NCI-H2196 (cell line): ENCODE measurements around the gene PTPMT1.
"Not testable (repeated sequence)": the region's sequence is repeated elsewhere in the genome, so short reads cannot be mapped to it uniquely, and the experiment has no call there.

ENCODE experiments used
- DNase-seq: peaks from one replicate; lab custom pipeline; 2025; ENCODE audit not compliant: unreplicated experiment; lab: John Stamatoyannopoulos, UW

PTPMT1 gene

GRCh38 chr11:47565340-47566148 is at the start of gene PTPMT1:
Gene PTPMT1 (plus strand): TSS chr11:47565599. CDS start chr11:47565623, 24 bp downstream.
- peak; percentile 64 for DNase-seq

DNA sequence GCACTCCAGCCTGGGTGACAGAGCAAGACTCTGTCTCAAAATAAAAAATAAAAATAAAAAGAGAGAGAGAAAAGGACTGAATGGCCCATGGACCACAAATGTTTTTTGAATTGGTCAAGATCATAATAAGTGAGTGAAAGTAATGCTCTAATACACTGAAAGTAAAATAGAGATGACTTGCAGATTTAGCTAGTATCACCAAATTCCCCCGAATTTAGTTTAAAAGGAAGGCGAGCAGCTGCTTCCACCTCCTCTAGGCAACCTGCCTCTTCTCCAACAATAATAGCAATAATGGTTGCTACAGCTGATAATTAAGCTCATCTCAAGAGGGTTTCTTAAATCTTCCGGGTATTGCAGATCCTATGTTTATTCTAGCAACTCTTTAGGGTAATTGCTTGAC is 49.2 kb upstream of the PTPMT1 start:
- DNase-seq, result no peak

GRCh38 chr11:47516984-47517853 is 48.2 kb upstream of the PTPMT1 start:
- no peak for DNase-seq

DNA sequence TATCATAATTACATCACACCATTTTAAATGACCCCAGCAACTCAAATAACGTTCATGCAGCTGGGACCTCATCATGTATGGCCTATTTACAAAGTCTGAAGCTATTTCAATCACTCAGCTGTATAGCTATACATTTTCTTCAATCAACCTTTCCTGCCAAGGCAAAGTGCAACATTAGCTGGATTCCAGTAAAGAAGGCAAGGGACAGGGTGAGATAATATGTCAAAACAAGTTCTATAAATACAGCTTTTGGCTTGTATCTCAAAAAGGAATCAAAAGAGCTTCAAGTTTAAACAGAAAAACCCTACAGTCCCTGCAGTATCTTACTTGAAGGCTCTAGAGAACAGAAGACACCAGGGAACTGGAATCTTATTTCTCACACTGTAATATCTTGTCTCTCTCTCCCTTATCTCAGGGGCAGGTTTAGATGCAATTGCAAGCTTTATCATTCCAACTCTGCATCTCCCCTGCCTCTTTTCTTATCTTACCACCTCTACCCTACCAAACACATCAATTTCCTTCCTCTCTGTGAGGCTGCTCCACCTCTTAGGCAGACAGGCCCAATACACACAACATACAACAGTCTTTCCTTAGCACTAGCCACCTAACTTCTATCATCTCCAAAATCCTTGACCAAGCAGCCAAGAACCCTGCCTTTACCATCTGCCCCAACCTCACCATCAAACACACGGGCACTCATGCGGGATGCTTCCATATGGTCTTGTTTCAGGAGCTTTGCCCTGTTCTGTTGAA is 47.0 kb upstream of the PTPMT1 start:
- DNase-seq, result no peak

GRCh38 chr11:47523490-47524225 is 41.7 kb upstream of the PTPMT1 start:
- peak; percentile 38 for DNase-seq

GRCh38 chr11:47524291-47524874 is 41.0 kb upstream of the PTPMT1 start:
- no peak for DNase-seq

GRCh38 chr11:47526032-47526431 is 39.4 kb upstream of the PTPMT1 start:
- not testable (repeated sequence) for DNase-seq

- no peak for DNase-seq
Observed at GRCh38 chr11:47527186-47527585, 38.2 kb upstream of the PTPMT1 start.

DNA sequence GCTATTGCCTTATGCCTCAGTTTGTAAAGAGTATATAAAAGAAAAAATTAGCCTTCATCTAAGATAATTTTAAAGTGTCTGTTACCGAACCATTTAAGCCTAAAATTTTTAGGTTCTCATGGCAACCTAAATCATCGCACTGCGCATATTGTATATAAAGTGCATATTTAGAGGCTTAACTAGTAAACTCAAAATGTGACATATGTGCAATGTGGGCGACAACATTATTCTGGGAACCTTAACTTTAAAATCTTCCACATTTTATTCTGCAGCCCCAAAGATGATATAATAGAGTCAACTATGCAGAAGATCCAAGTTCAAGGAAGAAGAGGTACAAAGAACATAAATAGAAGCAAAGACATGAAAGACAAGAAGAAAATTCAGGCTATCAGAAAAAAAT is 35.4 kb upstream of the PTPMT1 start:
- DNase-seq, result no peak

- DNase-seq, result not testable (repeated sequence)
Observed at GRCh38 chr11:47530721-47531120, 34.7 kb upstream of the PTPMT1 start.

GRCh38 chr11:47531666-47532065 is 33.7 kb upstream of the PTPMT1 start:
- DNase-seq, result no peak

GRCh38 chr11:47532597-47533213 is 32.7 kb upstream of the PTPMT1 start:
- DNase-seq, result no peak

- no peak for DNase-seq
Observed at GRCh38 chr11:47533690-47534151, 31.7 kb upstream of the PTPMT1 start.

DNA sequence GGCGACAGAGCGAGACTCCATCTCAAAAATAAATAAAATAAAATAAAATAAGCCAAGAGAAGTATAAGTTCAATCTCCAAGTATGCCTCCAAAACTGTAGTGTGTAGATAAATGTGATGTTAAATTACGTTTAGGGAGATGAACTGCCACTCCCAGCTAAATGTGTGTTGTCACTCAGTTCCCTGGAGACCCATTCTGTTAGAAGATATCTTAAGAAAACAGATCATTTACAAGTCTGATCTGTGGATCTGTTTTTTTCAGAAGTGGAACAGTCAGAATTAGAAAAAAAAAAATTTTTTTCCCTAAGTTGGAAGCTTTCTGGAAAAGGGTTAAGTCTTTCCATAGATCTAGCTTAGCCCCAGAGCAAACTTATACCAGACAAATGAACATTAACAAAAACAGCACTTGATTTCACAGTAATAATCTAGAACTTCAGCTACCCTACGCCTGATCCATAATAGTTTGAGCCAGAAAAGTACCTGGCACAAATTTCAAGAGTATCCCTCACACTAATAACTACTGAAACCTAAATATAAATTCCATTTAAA is 30.6 kb upstream of the PTPMT1 start:
- no peak for DNase-seq

DNA sequence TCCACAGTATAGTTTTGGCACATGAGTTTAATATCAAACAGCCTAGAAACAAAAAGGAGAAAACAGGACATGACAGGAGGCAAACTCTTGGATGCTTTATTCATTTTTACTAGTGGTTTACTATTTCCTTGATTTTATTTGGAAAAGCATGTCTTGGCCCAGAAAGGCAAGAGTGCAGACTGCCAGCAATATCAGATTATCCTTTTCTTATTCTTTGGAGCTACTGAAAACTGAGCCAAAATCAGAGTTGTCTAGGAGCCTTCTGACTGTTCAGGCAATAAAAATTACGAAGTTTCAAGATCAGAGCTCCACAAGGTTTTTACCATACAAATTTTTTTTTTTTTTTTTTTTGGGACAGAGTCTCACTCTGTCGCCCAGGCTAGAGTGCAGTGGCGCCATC is 28.5 kb upstream of the PTPMT1 start:
- no peak for DNase-seq

DNA sequence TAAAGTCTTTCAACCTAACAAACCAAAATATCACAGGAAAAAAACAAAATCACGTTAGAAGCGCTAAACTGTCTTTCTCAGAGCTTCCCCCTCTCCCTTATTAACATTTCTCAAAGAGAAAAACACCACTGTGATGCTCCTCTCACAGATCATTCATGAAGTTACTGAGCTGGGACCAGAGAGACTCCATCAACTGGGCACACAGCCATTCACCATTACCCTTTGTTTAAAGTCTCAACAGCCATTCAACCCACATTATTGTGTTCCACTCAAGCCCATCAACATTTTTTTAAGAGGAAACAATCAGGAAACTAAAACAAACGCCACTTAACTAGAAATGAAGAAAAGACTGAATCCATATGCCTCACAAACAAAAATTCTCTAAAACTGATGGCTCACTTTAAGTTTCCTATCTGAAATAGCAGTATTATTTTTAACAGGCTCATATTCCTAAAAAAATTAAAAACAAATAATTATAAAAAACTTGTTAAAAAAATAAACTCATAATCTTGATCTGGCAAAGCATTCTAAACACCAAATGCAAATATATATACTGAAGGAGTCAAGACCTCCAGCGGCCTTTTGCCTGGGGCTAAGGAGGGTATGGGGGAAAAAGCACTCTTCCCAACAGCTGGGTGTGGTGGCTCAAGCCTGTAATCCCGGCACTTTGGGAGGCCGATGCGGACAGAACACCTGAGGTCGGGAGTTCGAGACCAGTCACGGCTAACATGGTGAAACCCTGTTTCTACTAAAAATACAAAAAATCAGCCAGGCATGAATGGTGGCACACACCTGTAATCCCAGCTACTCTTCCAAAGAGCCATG is 26.4 kb upstream of the PTPMT1 start:
- peak; percentile 47 for DNase-seq

- no peak for DNase-seq
Observed at GRCh38 chr11:47539681-47540039, 25.7 kb upstream of the PTPMT1 start.

GRCh38 chr11:47541070-47541469 is 24.3 kb upstream of the PTPMT1 start:
- no peak for DNase-seq

GRCh38 chr11:47545298-47545697 is 20.1 kb upstream of the PTPMT1 start:
- no peak for DNase-seq
